ENCODE measurements around the gene STX12.
"Not testable (repeated sequence)": the region's sequence is repeated elsewhere in the genome, so short reads cannot be mapped to it uniquely, and the experiment has no call there.

STX12 gene

DNA sequence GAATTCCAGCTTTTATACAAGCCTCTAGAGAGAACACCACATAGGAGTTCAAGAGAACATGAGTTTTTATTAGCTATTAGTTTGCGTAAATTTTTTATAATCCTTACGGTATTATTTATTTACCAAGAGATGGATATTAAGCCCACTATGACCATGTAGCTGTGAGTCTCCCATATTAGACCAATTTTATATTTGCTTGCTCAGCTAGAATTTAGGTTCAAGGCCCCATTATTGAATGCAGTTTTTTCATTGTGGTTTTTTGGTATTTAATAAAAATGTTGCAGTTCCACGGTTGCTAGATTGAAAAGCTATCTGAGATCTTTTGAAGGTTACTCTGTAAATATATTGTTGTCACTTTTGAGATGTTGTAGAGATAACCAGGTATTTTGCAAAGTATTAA, 60.5 kb downstream of the STX12 start:
- Histone ChIP-seq H3K4me1 (ENCODE audit: control insufficient read depth, insufficient read depth, low read length) (peaks cover 5% of the 10 kb centered on the region), H3K27me3 (ENCODE audit: control insufficient read depth, insufficient read depth, low read length) (no peaks in the 10 kb centered on the region), H3K36me3 (ENCODE audit: control insufficient read depth, insufficient read depth, low read length) (no peaks in the 10 kb centered on the region)

DNA sequence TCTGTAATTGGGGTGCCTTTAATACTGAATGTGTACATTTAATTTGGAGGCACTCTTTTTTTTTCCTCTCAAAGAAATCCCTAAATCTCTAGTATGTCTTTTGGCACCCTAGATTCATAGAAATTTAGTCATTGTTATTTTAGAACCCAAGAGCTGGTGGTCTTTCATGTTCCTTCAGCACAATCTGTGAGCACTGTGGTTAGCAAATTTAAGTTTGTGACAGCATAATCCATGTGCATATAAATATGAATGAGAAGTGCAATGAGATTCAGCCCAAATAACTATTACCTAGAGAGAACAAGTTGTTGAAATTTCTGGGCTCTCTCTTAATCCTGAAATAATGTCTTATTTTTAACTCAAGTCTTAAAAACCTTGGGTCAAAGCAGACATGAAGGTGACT, 62.0 kb downstream of the STX12 start:
- Histone ChIP-seq H3K9ac (ENCODE audit: low read depth, low read length) (no peak overlapping the region), H3K4me1 (ENCODE audit: control insufficient read depth, insufficient read depth, low read length) (peaks cover 5% of the 10 kb centered on the region), H3K36me3 (ENCODE audit: control insufficient read depth, insufficient read depth, low read length) (peaks cover 4% of the 10 kb centered on the region), H3K4me3 (ENCODE audit: low read depth, low read length) (no peak overlapping the region), H3K27me3 (ENCODE audit: control insufficient read depth, insufficient read depth, low read length) (no peaks in the 10 kb centered on the region), H3K9me3 (ENCODE audit: control insufficient read depth, insufficient read depth, low read length) (no peaks in the 10 kb centered on the region)

More for the DNA sequence above, 60.5 kb downstream of the STX12 start:
- H3K9me3 ChIP-seq (ENCODE audit: control insufficient read depth, insufficient read depth, low read length): no peaks in the 10 kb centered on the region
- H3K4me3 ChIP-seq (ENCODE audit: low read depth, low read length): no peak overlapping the region
- no peak overlapping the region for H3K9ac ChIP-seq (ENCODE audit: low read depth, low read length)

DNA sequence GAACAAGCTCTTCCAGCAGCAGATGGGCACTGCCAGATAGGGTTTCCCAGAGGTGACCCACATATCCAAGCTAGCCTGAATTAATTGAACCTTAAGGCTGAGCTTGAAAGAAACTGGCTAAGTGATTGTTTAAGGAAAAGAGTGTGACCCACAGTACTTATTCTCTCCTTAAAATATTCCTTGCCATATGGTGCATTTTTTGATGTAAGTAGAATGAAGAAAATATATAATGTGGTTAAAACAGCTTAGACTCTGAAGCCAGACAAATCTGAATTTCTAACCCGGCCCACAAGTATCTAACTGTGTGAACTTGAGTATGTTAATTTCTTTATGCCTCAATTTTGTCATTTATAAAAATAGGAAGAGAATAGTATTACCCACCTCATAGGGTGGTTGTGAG, 62.5 kb downstream of the STX12 start:
- Histone ChIP-seq H3K9ac (ENCODE audit: low read depth, low read length) (no peak overlapping the region), H3K4me3 (ENCODE audit: low read depth, low read length) (no peak overlapping the region), H3K4me1 (ENCODE audit: control insufficient read depth, insufficient read depth, low read length) (peaks cover 5% of the 10 kb centered on the region), H3K27me3 (ENCODE audit: control insufficient read depth, insufficient read depth, low read length) (no peaks in the 10 kb centered on the region), H3K36me3 (ENCODE audit: control insufficient read depth, insufficient read depth, low read length) (peaks cover 4% of the 10 kb centered on the region), H3K9me3 (ENCODE audit: control insufficient read depth, insufficient read depth, low read length) (no peaks in the 10 kb centered on the region)

DNA sequence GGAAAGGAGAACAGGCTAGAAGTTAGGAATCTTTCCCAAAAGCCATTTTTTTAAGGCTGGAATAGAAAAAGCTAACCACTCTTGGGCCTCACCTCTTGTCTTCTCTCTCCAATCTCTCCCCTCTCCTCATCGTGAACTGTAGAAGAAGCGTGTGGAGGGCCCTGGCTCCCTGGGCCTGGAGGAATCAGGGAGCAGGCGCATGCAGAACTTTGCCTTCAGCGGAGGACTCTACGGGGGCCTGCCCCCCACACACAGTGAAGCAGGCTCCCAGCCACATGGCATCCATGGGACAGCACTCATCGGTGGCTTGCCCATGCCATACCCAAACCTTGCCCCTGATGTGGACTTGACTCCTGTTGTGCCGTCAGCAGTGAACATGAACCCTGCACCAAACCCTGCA, 76.9 kb downstream of the STX12 start:
- Histone ChIP-seq H3K4me1 (ENCODE audit: control insufficient read depth, insufficient read depth, low read length) (no peaks in the 10 kb centered on the region), H3K4me3 (ENCODE audit: low read depth, low read length) (no peak overlapping the region), H3K27me3 (ENCODE audit: control insufficient read depth, insufficient read depth, low read length) (no peaks in the 10 kb centered on the region), H3K9me3 (ENCODE audit: control insufficient read depth, insufficient read depth, low read length) (no peaks in the 10 kb centered on the region), H3K36me3 (ENCODE audit: control insufficient read depth, insufficient read depth, low read length) (peaks cover 37% of the 10 kb centered on the region), H3K9ac (ENCODE audit: low read depth, low read length) (no peak overlapping the region)

DNA sequence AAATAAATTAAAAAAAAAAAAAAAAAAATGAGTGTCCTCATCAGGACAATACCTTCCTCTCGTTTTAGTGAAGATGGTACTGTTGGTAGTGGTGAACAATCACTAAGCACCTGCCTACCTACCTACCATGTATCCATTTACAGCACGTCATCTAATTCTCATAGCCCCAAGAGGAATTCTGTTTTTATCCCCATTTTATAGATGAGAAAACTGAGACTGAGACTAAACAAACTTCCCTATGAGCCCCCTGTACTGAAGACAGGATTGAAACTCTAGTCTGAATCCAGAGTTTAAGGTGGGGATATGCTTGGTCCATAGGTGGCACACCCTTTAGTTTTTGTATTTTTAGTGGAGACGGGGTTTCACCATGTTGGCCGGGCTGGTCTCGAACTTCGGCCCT, 82.1 kb downstream of the STX12 start:
- H3K36me3 ChIP-seq (ENCODE audit: control insufficient read depth, insufficient read depth, low read length): peaks cover 15% of the 10 kb centered on the region
- H3K27me3 ChIP-seq (ENCODE audit: control insufficient read depth, insufficient read depth, low read length): no peaks in the 10 kb centered on the region
- no peak overlapping the region for H3K9ac ChIP-seq (ENCODE audit: low read depth, low read length)
- no peaks in the 10 kb centered on the region for H3K9me3 ChIP-seq (ENCODE audit: control insufficient read depth, insufficient read depth, low read length)
- no peaks in the 10 kb centered on the region for H3K4me1 ChIP-seq (ENCODE audit: control insufficient read depth, insufficient read depth, low read length)
- H3K4me3 ChIP-seq (ENCODE audit: low read depth, low read length): no peak overlapping the region

DNA sequence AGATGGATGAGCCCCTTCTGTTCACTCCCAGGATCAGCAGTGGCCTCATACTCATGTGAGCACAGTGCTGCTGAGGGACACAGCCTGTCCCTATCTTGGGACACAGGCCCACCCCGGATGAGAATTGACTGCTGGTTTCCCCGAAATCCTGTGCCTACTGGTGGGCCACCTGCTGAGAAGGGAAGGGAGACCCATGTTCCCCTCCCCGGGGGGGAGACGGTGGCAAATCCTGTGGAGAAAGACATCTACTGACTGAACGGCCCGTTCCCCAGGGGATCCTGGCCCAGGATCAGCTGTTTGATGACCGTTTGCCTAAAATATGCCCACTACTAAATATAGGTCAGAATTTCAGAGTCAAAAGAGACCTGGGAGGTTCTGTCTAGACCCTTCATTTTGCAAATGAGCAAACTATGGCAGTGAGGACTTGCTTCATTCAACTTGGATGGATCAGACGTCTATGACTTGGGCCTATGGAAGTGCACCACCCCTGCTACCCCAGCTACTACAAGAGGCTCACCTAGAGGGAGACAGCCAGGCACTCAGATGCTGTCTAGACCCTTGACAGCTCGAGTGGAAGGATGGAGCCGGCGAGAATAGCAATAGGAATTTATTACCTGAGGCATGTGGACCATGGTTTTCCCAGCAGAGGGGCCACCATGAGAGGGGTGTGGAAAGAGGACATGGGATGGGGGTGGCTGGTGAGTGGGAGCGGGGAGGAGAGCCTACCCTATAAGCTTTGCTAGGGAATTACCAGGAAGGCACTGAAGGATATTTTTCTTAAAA, 83.7 kb downstream of the STX12 start:
- Histone ChIP-seq H3K36me3 (ENCODE audit: control insufficient read depth, insufficient read depth, low read length) (peaks cover 2% of the 10 kb centered on the region), H3K9ac (ENCODE audit: low read depth, low read length) (no peak overlapping the region), H3K27me3 (ENCODE audit: control insufficient read depth, insufficient read depth, low read length) (no peaks in the 10 kb centered on the region), H3K4me3 (ENCODE audit: low read depth, low read length) (no peak overlapping the region), H3K4me1 (ENCODE audit: control insufficient read depth, insufficient read depth, low read length) (no peaks in the 10 kb centered on the region), H3K9me3 (ENCODE audit: control insufficient read depth, insufficient read depth, low read length) (no peaks in the 10 kb centered on the region)

DNA sequence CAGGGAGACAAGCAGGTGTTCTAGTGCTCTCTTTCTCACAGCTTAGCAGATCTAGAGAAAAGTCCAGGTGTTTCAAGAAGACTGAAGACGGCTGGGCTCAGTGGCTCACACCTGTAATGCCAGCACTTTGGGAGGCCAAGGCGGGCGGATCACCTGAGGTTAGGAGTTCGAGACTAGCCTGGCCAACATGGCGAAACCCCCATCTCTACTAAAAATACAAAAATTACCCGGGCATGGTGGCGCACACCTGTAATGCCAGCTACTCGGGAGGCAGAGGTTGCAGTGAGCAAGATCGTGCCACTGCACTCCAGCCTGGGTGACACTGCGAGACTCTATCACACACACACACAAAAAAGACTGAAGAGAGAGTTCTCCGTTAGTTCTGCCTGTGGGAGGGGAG, 84.5 kb downstream of the STX12 start:
- H3K27me3 ChIP-seq (ENCODE audit: control insufficient read depth, insufficient read depth, low read length); H3K36me3 ChIP-seq (ENCODE audit: control insufficient read depth, insufficient read depth, low read length); H3K9me3 ChIP-seq (ENCODE audit: control insufficient read depth, insufficient read depth, low read length); H3K4me3 ChIP-seq (ENCODE audit: low read depth, low read length); H3K9ac ChIP-seq (ENCODE audit: low read depth, low read length); H3K4me1 ChIP-seq (ENCODE audit: control insufficient read depth, insufficient read depth, low read length): not testable (repeated sequence)

DNA sequence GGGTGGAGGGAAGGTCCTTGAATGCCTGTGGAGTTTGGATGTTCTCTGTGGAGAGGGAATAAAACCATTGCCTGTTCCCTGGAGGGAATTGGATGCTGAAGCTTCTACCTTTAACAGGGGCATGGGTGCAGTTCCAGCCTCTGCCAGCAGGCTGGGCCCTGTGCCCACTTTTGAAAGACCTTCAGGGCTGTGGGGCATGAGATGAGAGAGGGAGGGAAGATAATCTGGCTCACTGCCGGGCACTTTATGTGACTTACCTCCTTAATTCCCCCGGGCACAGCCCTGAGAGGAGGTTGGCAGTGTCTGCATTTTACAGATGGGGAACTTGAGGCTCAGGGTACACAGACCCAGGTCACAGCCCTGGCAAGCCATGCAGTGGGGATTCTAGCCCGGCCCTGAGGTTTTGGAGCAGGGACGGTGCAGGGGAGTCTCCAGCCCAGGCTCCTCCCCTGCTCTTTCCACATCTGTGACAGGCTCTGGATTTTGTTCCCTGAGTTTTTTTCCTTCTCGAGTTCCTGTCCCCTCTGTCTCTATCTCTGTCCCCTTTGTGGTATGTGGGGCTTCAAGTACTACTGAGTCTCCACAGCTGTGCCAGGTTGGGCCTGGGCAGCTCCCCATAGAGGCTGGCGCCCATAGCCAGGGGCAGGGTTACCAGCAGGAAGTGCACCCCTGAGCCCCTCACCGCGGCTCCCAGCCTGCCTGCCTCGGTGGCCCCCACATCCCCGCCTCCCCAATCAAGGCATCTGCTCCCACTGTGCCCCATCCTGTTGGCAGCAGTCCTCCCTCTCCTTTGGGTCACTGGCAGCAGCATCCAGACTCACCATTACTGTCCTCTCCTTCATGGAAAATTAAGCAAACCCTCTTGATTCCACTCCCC, 85.3 kb downstream of the STX12 start:
- H3K36me3 ChIP-seq (ENCODE audit: control insufficient read depth, insufficient read depth, low read length): no peaks in the 10 kb centered on the region
- H3K9ac ChIP-seq (ENCODE audit: low read depth, low read length): no peak overlapping the region
- H3K9me3 ChIP-seq (ENCODE audit: control insufficient read depth, insufficient read depth, low read length): no peaks in the 10 kb centered on the region
- no peaks in the 10 kb centered on the region for H3K4me1 ChIP-seq (ENCODE audit: control insufficient read depth, insufficient read depth, low read length)
- H3K27me3 ChIP-seq (ENCODE audit: control insufficient read depth, insufficient read depth, low read length): no peaks in the 10 kb centered on the region
- no peak overlapping the region for H3K4me3 ChIP-seq (ENCODE audit: low read depth, low read length)

DNA sequence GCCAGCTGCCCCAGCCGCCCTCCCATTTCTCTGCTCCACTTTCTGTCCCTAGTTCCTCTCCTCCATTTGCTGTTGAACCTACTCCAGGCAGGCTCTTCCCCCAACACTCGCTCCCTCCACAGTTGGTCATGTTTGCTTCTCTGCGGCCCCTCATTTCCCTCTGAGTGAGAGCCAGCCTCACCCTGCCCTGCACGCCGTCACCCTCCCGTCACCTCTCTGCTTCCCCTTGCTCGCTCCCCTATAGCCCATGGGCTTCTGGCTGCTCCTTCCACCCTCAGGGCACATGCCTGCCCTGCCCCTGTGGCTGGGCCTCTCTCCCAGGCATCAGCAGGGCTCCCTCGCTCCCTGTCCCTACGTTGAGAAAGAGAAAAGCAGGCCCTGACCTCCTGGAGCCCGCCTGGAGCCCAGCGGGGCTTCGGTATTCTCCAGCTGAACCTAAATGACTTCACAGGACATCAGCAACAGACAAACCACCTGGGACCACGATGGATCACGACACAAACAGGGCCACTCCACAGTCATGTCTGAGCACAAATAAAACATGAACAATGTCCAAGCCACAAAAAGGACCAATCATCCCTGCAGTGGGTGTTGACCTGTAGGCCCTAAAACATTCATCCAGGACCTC, 86.0 kb downstream of the STX12 start:
- H3K9ac ChIP-seq (ENCODE audit: low read depth, low read length): no peak overlapping the region
- H3K4me1 ChIP-seq (ENCODE audit: control insufficient read depth, insufficient read depth, low read length): no peaks in the 10 kb centered on the region
- no peaks in the 10 kb centered on the region for H3K36me3 ChIP-seq (ENCODE audit: control insufficient read depth, insufficient read depth, low read length)
- no peaks in the 10 kb centered on the region for H3K9me3 ChIP-seq (ENCODE audit: control insufficient read depth, insufficient read depth, low read length)
- no peaks in the 10 kb centered on the region for H3K27me3 ChIP-seq (ENCODE audit: control insufficient read depth, insufficient read depth, low read length)
- no peak overlapping the region for H3K4me3 ChIP-seq (ENCODE audit: low read depth, low read length)

DNA sequence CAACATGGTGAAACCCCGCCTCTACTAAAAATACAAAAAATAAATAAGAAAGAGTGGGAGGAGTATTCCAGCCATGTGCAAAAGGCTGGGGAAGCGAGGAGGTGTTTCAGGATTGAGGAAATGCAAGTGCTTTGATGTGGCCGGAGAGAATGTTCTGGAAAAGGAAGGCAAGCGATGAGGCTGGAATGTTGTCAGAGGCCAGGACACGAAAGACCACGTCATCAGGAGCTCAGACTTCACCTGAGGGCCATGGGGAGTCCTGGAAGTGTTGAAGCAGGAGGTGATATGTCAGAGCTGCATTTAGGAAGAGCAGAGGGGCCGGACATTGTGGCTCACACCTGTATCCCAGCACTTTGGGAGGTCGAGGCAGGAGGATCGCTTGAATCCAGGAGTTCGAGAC, 88.4 kb downstream of the STX12 start:
- Histone ChIP-seq H3K9me3 (ENCODE audit: control insufficient read depth, insufficient read depth, low read length) (no peaks in the 10 kb centered on the region), H3K36me3 (ENCODE audit: control insufficient read depth, insufficient read depth, low read length) (no peaks in the 10 kb centered on the region), H3K9ac (ENCODE audit: low read depth, low read length) (no peak overlapping the region), H3K4me3 (ENCODE audit: low read depth, low read length) (no peak overlapping the region), H3K4me1 (ENCODE audit: control insufficient read depth, insufficient read depth, low read length) (no peaks in the 10 kb centered on the region), H3K27me3 (ENCODE audit: control insufficient read depth, insufficient read depth, low read length) (no peaks in the 10 kb centered on the region)

DNA sequence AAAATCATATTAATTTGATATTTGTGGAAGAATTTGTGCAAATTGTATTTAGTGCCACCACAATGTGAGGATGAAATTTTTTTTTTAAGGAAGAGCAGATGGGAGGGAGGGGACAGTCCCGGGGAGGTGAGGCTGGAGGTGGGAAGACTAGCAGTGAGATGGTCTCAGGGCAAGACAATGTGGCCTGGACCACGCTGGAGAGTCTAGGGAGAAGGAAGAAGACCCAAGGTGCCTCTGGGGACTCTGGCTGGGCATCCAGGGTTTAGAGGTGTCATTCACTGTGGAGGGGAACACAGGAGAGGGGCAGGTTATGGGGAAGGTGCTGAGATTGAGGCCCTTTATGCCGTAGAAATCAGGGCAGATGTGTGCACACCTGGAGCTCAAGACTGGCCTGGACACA, 89.0 kb downstream of the STX12 start:
- Histone ChIP-seq H3K4me3 (ENCODE audit: low read depth, low read length) (no peak overlapping the region), H3K4me1 (ENCODE audit: control insufficient read depth, insufficient read depth, low read length) (no peaks in the 10 kb centered on the region), H3K9ac (ENCODE audit: low read depth, low read length) (no peak overlapping the region), H3K36me3 (ENCODE audit: control insufficient read depth, insufficient read depth, low read length) (no peaks in the 10 kb centered on the region), H3K27me3 (ENCODE audit: control insufficient read depth, insufficient read depth, low read length) (no peaks in the 10 kb centered on the region), H3K9me3 (ENCODE audit: control insufficient read depth, insufficient read depth, low read length) (no peaks in the 10 kb centered on the region)

All from iPS-15b (cell line).